Large intestine (tissue), 3 donors: ENCODE measurements around the gene RENBP. TPM values are rescaled to one million over a fixed set of nuclear protein-coding genes. Genes with fewer than 3 reads are reported as not detected.

Experiments
- DNase-seq, 2 donors: peaks; one replicate each; pipeline versions ENCODE4 v3.0.0 to v3.0.0-alpha.2; 2013
- H3K27ac ChIP-seq: one replicate; pipeline ENCODE4 v1.5.1; 2013; ENCODE audit warnings: low read length
- H3K27me3 ChIP-seq: 2 replicates; pipeline ENCODE4 v1.6.1; 2013; ENCODE audit warnings: low read length; ENCODE audit not compliant: control insufficient read depth, insufficient read depth
- H3K36me3 ChIP-seq: 2 replicates; pipeline ENCODE4 v1.6.1; 2013; ENCODE audit warnings: low read length; ENCODE audit not compliant: control insufficient read depth, insufficient read depth
- H3K4me1 ChIP-seq: one replicate; pipeline ENCODE4 v1.6.1; 2013; ENCODE audit warnings: low read length; ENCODE audit not compliant: control insufficient read depth, insufficient read depth
- H3K4me3 ChIP-seq: one replicate; pipeline ENCODE4 v1.5.1; 2013; ENCODE audit warnings: low read length
- H3K9me3 ChIP-seq: one replicate; pipeline ENCODE4 v1.6.1; 2013; ENCODE audit warnings: mild to moderate bottlenecking, low read depth, low read length, moderate library complexity; ENCODE audit not compliant: control insufficient read depth
- WGBS: methylation state at CpG from one replicate; pipeline ENCODE4 v1.1.5; 2013; ENCODE audit warnings: low lambda C conversion rate; ENCODE audit not compliant: insufficient coverage; 5-methylcytosine and 5-hydroxymethylcytosine counted together
- polyA plus RNA-seq: library from polyadenylated mRNA; unstranded; fragments of 120-200 nt; gene quantifications from one replicate; pipeline ENCODE4 v1.2.1, GENCODE V29; 2013

Gene RENBP
- polyA plus RNA-seq, 1 donor: 85.8 TPM

DNA sequence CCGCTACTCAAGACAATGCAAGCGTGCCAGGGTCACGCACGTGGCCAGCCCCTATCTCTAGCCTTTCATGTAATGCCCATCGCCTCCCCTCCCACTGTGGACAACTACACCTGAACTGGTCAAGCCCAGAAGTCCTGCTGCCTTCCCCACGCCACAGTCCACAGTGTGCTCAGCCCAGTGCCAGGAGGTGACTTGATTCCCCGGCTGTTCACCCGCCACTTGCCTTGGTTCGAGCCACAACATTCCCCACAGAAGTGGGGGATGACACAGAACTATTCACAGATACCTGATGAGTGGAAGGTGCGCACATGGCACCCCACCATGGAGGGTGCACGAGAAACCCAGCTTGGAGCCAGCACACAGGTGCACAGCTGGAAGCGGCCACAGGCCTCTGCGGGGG lies 25.2 kb downstream of the RENBP start:
- DNase-seq: no peak

GRCh38 chrX:153917869-153918268 lies 26.6 kb downstream of the RENBP start:
- Histone ChIP-seq H3K27me3 (no peaks in the 10 kb centered on the region), H3K36me3 (no peaks in the 10 kb centered on the region), H3K4me3 (no peak overlapping the region), H3K27ac (no peak overlapping the region), H3K4me1 (peaks cover 5% of the 10 kb centered on the region), H3K9me3 (no peaks in the 10 kb centered on the region)
- no peak for DNase-seq
- WGBS: no CpG with 5 or more reads among the region's 6 CpGs

More for the DNA sequence above, 25.2 kb downstream of the RENBP start:
- H3K27me3 ChIP-seq: no peaks in the 10 kb centered on the region
- no peak overlapping the region for H3K4me3 ChIP-seq
- WGBS: no CpG with 5 or more reads among the region's 13 CpGs
- no peak overlapping the region for H3K27ac ChIP-seq
- H3K4me1 ChIP-seq: peaks cover 8% of the 10 kb centered on the region
- H3K36me3 ChIP-seq: no peaks in the 10 kb centered on the region
- H3K9me3 ChIP-seq: no peaks in the 10 kb centered on the region

GRCh38 chrX:153913701-153914100 lies 30.7 kb downstream of the RENBP start:
- Histone ChIP-seq H3K27me3 (no peaks in the 10 kb centered on the region), H3K27ac (no peak overlapping the region), H3K36me3 (no peaks in the 10 kb centered on the region), H3K9me3 (no peaks in the 10 kb centered on the region), H3K4me1 (no peaks in the 10 kb centered on the region), H3K4me3 (no peak overlapping the region)
- no CpG with 5 or more reads among the region's 17 CpGs for whole genome bisulfite sequencing
- no peak for DNase-seq

GRCh38 chrX:153913211-153913610 lies 31.2 kb downstream of the RENBP start:
- no peaks in the 10 kb centered on the region for H3K27me3 ChIP-seq
- WGBS: no CpG with 5 or more reads among the region's 17 CpGs
- H3K36me3 ChIP-seq: no peaks in the 10 kb centered on the region
- H3K4me3 ChIP-seq: no peak overlapping the region
- no peak for DNase-seq
- H3K27ac ChIP-seq: no peak overlapping the region
- H3K9me3 ChIP-seq: no peaks in the 10 kb centered on the region
- no peaks in the 10 kb centered on the region for H3K4me1 ChIP-seq

- no peak for DNase-seq
- H3K9me3 ChIP-seq: no peaks in the 10 kb centered on the region
- no peaks in the 10 kb centered on the region for H3K36me3 ChIP-seq
These were observed 32.6 kb downstream of the RENBP start for GRCh38 chrX:153911798-153912197.

DNA sequence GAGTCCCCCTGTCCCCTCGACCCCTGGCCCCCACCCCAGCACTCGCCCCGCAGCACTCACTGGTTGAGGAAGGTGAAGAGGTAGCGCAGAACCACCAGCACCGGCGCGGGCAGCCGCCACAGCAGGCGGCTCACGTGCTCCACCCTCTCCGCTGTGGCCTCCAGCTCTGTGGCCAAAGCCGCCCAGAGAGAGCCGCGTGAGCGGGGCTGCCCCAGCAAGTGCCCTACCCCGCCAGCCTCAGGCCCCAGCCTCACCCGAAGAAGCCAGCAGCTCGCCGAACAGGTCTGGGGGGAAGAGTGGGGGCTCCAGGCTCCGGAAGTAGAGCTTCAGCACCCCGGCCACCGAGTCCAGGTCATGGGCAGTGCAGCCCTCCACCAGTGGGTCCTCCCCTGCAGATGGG lies 34.0 kb downstream of the RENBP start:
- H3K9me3 ChIP-seq: no peaks in the 10 kb centered on the region
- no peak overlapping the region for H3K4me3 ChIP-seq
- DNase-seq: no peak
- no peaks in the 10 kb centered on the region for H3K27me3 ChIP-seq
- H3K36me3 ChIP-seq: no peaks in the 10 kb centered on the region
- no peak overlapping the region for H3K27ac ChIP-seq
- no CpG with 5 or more reads among the region's 22 CpGs for WGBS
- no peaks in the 10 kb centered on the region for H3K4me1 ChIP-seq

More at GRCh38 chrX:153911798-153912197, 32.6 kb downstream of the RENBP start:
- WGBS: no CpG with 5 or more reads among the region's 6 CpGs
- H3K4me1 ChIP-seq: no peaks in the 10 kb centered on the region
- H3K27me3 ChIP-seq: no peaks in the 10 kb centered on the region
- no peak overlapping the region for H3K27ac ChIP-seq
- no peak overlapping the region for H3K4me3 ChIP-seq

DNA sequence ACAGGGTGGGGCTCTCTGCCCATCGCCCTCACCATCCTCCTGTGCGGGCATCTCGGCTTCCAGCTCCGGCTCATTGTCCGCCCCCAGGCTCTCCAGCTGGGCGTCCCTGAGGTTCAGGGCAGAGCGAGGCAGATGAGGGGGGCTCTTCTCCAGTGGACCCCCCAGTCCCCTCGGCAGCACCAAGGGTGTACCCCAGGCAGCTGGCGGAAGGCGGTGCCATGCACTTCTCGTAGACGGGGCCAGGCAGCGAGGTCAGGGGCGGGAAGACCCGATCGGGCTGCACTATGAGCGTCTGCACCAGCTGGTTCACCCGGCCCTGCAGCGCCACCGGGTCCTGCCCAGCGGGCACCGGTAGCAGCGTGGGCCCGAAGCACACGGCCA lies 34.5 kb downstream of the RENBP start:
- WGBS: no CpG with 5 or more reads among the region's 25 CpGs
- H3K27ac ChIP-seq: no peak overlapping the region
- no peaks in the 10 kb centered on the region for H3K4me1 ChIP-seq
- no peaks in the 10 kb centered on the region for H3K27me3 ChIP-seq
- H3K36me3 ChIP-seq: no peaks in the 10 kb centered on the region
- H3K9me3 ChIP-seq: no peaks in the 10 kb centered on the region
- no peak overlapping the region for H3K4me3 ChIP-seq
- DNase-seq: no peak

DNA sequence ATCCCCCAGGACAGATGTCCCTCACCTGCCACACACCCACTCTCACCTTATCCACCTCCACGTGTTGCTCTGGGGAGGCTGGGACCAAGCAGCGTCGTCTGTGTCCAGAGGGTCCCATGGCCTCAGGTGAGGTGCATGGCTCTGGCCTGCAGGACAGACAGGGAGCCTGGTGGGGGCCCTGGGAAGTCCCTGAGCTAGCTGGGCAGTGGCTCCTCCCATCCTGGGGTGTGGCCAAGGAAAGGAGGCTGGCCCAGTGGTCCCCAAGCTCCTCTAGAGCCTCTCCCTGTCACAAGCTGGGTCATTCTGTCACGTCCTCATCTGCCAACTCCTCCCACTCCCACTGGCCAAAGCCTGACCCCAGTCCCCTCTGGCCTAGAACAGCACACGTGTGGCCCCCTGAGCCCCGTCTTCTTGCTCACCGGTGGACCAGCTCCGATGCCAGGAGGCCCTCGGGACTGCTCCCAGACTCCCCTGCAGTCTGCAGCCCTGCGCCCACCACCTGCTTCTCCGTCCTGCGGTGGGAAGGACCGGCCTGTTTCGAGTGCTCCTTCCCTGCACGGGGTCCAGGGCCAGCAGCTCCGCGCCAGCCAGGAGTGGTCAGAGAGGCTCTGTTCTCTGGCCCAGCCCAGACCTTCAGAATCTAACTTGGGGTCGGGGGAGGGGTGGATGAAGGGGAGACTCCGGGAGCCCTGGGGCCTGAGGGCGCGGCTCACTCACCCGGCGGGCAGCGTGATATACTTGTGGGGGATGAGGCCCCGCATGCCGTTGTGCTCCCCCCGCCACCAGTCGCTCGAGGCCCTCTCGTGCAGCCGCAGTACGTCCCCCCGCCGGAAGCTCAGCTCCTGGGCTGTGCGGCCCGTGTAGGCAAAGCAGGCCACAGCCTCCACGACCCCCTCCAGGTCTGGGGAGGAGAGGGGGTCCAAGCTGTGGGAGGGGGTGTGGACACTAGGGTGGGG lies 35.1 kb downstream of the RENBP start:
- Histone ChIP-seq H3K4me1 (no peaks in the 10 kb centered on the region), H3K27me3 (no peaks in the 10 kb centered on the region), H3K9me3 (no peaks in the 10 kb centered on the region), H3K4me3 (no peak overlapping the region), H3K27ac (no peak overlapping the region), H3K36me3 (no peaks in the 10 kb centered on the region)
- no CpG with 5 or more reads among the region's 37 CpGs for WGBS
- DNase-seq: no peak

GRCh38 chrX:153908219-153908860 lies 36.1 kb downstream of the RENBP start:
- DNase-seq: no peak
- Histone ChIP-seq H3K27ac (no peak overlapping the region), H3K4me3 (no peak overlapping the region), H3K4me1 (no peaks in the 10 kb centered on the region), H3K9me3 (no peaks in the 10 kb centered on the region), H3K36me3 (no peaks in the 10 kb centered on the region), H3K27me3 (no peaks in the 10 kb centered on the region)
- no CpG with 5 or more reads among the region's 23 CpGs for WGBS

GRCh38 chrX:153907456-153907855 lies 37.0 kb downstream of the RENBP start:
- no peaks in the 10 kb centered on the region for H3K4me1 ChIP-seq
- no peak overlapping the region for H3K4me3 ChIP-seq
- no peaks in the 10 kb centered on the region for H3K9me3 ChIP-seq
- DNase-seq: no peak
- H3K27me3 ChIP-seq: no peaks in the 10 kb centered on the region
- H3K27ac ChIP-seq: no peak overlapping the region
- no peaks in the 10 kb centered on the region for H3K36me3 ChIP-seq
- no CpG with 5 or more reads among the region's 12 CpGs for WGBS
